Fibroblast of skin of scalp (primary cell): ENCODE measurements around the gene THG1L.
"Not testable (repeated sequence)": the region's sequence is repeated elsewhere in the genome, so short reads cannot be mapped to it uniquely, and the experiment has no call there.

Experiments
- DNase-seq: peaks from one replicate; pipeline ENCODE4 v3.0.0-alpha.2; 2013

THG1L gene

GRCh38 chr5:157727858-157728257 lies 3.4 kb upstream of the THG1L start:
- DNase-seq, result not testable (repeated sequence)

- DNase-seq, result no peak
These were observed 1.4 kb upstream of the THG1L start for GRCh38 chr5:157729858-157730257.

- DNase-seq, result no peak
These were observed 334 bp upstream of the THG1L start for GRCh38 chr5:157730900-157731271.

GRCh38 chr5:157732130-157732514 lies 902 bp downstream of the THG1L start:
- DNase-seq, result no peak

- DNase-seq, result no peak
These were observed 1.5 kb downstream of the THG1L start for GRCh38 chr5:157732596-157733262.

- no peak for DNase-seq
These were observed 3.2 kb downstream of the THG1L start for GRCh38 chr5:157734436-157734835.

GRCh38 chr5:157735991-157736390 lies 4.8 kb downstream of the THG1L start:
- DNase-seq, result no peak

- DNase-seq, result no peak
These were observed 8.4 kb downstream of the THG1L start for GRCh38 chr5:157739388-157740228.

- DNase-seq, result peak; percentile 13
These were observed 9.0 kb downstream of the THG1L start for GRCh38 chr5:157740229-157740610.

- no peak for DNase-seq
These were observed 9.9 kb downstream of the THG1L start for GRCh38 chr5:157741131-157741530.

GRCh38 chr5:157743163-157744050 lies 12.2 kb downstream of the THG1L start, which contains the start of gene LSM11:
Gene LSM11, plus strand, starts transcription at chr5:157743712. Its CDS starts 39 bp downstream, at chr5:157743751.
- peak; percentile 80 for DNase-seq

- DNase-seq, result no peak
These were observed 13.1 kb downstream of the THG1L start for GRCh38 chr5:157744051-157745011.

- DNase-seq, result no peak
These were observed 13.8 kb downstream of the THG1L start for GRCh38 chr5:157745041-157745456.

GRCh38 chr5:157747173-157747740 lies 16.0 kb downstream of the THG1L start:
- no peak for DNase-seq

- peak; percentile 43 for DNase-seq
These were observed 16.8 kb downstream of the THG1L start for GRCh38 chr5:157747766-157748700.

GRCh38 chr5:157748760-157749461 lies 17.7 kb downstream of the THG1L start:
- peak; percentile 83 for DNase-seq

- no peak for DNase-seq
These were observed 18.2 kb downstream of the THG1L start for GRCh38 chr5:157749462-157749799.

GRCh38 chr5:157750320-157750719 lies 19.1 kb downstream of the THG1L start:
- DNase-seq, result peak; percentile 54

GRCh38 chr5:157756122-157756521 lies 24.9 kb downstream of the THG1L start:
- no peak for DNase-seq

GRCh38 chr5:157758706-157759105 lies 27.5 kb downstream of the THG1L start:
- no peak for DNase-seq
